Thoracic aorta (tissue), 2 donors: Measurements from ENCODE around the gene ARID3C. TPM values are rescaled to one million over a fixed set of nuclear protein-coding genes. Genes with fewer than 3 reads are reported as not detected.

Experiments
- ATAC-seq: fragments of 150-250 bp; one replicate; pipeline ENCODE4 v1.8.0; 2017; ENCODE audit warnings: low read depth; ENCODE audit not compliant: insufficient number of reproducible peaks, low FRiP score
- DNase-seq: peaks from one replicate; pipeline ENCODE4 v3.0.0-alpha.2; 2020; ENCODE audit warnings: low spot score
- H3K27ac ChIP-seq, 2 donors: fragments of 200-600 bp; sonication (generic); 1 replicate in 1 of 2; 2 replicates in 1 of 2; pipeline ENCODE4 v1.5.1; 2016; ENCODE audit warnings: mild to moderate bottlenecking in 2 of 2, moderate library complexity in 2 of 2
- H3K27me3 ChIP-seq: fragments of 200-600 bp; sonication (generic); replicated peaks from 2 replicates; pipeline ENCODE4 v1.6.0; 2016; ENCODE audit warnings: mild to moderate bottlenecking; ENCODE audit not compliant: insufficient read depth
- H3K36me3 ChIP-seq: fragments of 200-600 bp; sonication (generic); one replicate; pipeline ENCODE4 v1.5.1; 2016
- H3K4me1 ChIP-seq, 2 donors: fragments of 200-600 bp; sonication (generic); 1 replicate in 1 of 2; 2 replicates in 1 of 2; pipeline versions ENCODE4 v1.5.1 to v1.6.0; 2016; ENCODE audit warnings: low read depth in 2 of 2, mild to moderate bottlenecking in 1 of 2; ENCODE audit not compliant: control insufficient read depth in 1 of 2
- H3K4me3 ChIP-seq: fragments of 200-600 bp; sonication (generic); 2 replicates; pipeline ENCODE4 v1.5.1; 2016; ENCODE audit warnings: mild to moderate bottlenecking
- H3K9me3 ChIP-seq: fragments of 200-600 bp; sonication (generic); 2 replicates; pipeline ENCODE4 v1.5.1; 2016
- total RNA-seq, 2 donors: library from RNA; depleted of rRNA; stranded (reverse); fragments of >200 nt; gene quantifications; one replicate each; pipeline versions ENCODE4 v1.1.0 to v1.2.3, GENCODE V29; 2016
- TF ChIP-seq, protein P1 (sequence below): fragments of 200-600 bp; sonication (generic); IDR thresholded peaks from one replicate; pipeline ENCODE4 v1.5.1; 2019; ENCODE audit warnings: antibody characterized with exemption

ARID3C gene
- total RNA-seq, 2 donors from 2014 or later: not detected

DNA sequence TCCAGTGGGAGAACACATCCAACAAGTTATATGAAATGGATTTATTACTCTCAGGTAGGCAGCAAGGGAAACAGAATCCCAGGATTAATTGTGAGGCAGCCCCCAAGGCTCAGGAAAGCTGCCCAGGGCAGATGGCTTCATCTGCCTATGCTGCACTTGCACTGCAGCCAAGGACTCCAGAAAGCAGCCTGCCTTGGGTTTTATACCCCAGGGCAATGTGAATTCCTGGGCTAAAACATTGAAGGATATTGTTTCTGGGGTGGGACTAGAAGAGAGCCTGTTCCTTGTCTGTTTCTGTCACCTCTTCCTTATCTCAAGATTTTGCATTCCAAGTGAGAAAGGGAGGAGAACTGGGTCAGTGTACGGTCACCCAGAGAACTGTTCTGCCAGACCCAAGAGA, 42.4 kb upstream of the ARID3C start:
- ATAC-seq (no peak), DNase-seq (no peak)
- no peaks in the 10 kb centered on the region for H3K27me3 ChIP-seq
- TF ChIP-seq, protein P1, sequence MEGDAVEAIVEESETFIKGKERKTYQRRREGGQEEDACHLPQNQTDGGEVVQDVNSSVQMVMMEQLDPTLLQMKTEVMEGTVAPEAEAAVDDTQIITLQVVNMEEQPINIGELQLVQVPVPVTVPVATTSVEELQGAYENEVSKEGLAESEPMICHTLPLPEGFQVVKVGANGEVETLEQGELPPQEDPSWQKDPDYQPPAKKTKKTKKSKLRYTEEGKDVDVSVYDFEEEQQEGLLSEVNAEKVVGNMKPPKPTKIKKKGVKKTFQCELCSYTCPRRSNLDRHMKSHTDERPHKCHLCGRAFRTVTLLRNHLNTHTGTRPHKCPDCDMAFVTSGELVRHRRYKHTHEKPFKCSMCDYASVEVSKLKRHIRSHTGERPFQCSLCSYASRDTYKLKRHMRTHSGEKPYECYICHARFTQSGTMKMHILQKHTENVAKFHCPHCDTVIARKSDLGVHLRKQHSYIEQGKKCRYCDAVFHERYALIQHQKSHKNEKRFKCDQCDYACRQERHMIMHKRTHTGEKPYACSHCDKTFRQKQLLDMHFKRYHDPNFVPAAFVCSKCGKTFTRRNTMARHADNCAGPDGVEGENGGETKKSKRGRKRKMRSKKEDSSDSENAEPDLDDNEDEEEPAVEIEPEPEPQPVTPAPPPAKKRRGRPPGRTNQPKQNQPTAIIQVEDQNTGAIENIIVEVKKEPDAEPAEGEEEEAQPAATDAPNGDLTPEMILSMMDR: no peak
- peaks cover 7 to 12% of the 10 kb centered on the region in 2 donors for H3K4me1 ChIP-seq
- H3K9me3 ChIP-seq: no peaks in the 10 kb centered on the region
- no peak overlapping the region for H3K4me3 ChIP-seq
- H3K36me3 ChIP-seq: no peaks in the 10 kb centered on the region
- H3K27ac ChIP-seq: no peak overlapping the region

DNA sequence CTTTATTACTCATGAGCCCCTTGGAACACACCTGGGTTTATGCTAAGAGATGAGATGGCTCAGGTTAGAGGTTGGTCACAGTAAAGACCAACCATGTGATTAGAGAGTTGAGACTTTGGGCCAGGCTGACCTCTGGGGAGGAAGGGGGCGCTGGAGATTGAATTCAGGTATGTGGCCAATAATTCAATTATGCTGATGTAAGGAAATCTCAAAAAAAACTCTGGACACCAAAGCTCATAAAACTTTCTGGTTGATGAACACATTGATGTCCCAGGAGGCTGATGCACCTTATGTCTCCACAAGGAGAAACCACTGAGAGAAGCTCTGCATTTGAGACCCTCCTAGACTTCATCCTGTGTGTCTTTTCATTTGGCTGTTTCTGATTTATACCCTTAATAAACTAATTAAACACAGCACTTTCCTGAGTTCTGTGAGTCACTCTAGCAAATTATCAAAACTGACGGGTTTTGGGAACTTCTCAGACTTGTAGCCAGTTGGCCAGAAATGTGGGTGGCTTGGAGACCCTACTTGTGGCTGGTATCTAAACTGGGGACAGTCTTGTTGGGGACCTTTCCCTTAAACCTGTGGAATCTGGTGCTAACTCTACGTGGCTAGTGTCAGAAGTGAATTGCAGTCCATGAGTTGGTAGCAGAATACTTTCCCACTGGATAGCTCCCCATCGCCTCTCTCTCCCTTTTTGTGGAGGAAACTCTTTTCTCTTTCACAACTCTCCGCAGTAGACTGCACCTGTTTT, 41.1 kb upstream of the ARID3C start:
- Histone ChIP-seq H3K4me3 (no peak overlapping the region), H3K27ac (no peak overlapping the region), H3K4me1 (peaks cover 7 to 14% of the 10 kb centered on the region in 2 donors), H3K27me3 (no peaks in the 10 kb centered on the region), H3K9me3 (no peaks in the 10 kb centered on the region), H3K36me3 (no peaks in the 10 kb centered on the region)
- TF ChIP-seq, protein P1: no peak
- ATAC-seq (no peak), DNase-seq (no peak)

DNA sequence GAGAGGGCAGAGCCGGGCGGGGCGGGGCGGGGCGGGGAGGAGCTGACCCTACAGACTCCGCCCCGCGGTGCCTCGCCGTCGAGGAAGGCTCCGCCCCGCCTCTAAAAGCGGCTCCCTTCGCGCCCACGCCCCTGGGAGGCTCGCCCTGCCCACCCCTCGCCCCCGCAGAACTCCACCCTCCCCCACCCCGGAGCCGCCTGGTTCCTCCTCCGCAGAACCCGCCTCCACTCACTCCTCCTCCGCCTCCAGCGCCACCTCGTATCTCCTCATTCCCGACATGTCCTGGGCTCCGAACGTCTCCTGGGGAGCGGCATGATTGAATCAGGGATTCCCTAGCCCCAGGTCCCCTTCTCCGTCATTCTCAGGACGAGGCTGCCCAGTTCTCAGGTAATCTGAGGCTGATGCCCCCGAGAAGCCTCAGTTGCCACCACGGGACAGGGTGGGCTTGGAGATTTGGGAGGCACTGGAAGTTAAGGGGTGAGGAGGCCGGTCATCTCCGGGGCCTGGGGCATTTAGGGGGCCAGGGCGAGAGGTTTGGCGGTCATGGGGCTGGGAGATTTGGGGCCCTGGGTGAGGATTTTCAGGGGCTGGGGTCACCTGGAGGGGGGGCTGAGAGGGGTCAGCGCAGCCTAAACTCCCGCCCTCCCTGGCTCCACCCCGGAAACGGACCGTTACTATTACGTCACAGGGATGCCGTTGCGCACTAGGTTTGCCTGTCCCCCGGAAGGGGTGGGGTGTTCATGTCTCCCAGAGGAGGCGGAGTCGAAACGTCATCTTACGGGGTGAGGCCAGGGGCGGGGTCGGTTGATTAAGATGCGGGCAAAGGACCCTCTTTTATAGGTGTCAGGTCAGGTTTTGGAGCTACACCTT, 36.8 kb upstream of the ARID3C start:
- DNase-seq (peak; percentile 90), ATAC-seq (peak; percentile 72)
- Histone ChIP-seq H3K4me1 (peaks cover 7 to 31% of the 10 kb centered on the region in 2 donors), H3K36me3 (peaks cover 16% of the 10 kb centered on the region), H3K9me3 (no peaks in the 10 kb centered on the region), H3K4me3 (peak overlapping the region; percentile 100), H3K27ac (peak overlapping the region; percentile 100), H3K27me3 (no peaks in the 10 kb centered on the region)
- TF ChIP-seq, protein P1: no peak

DNA sequence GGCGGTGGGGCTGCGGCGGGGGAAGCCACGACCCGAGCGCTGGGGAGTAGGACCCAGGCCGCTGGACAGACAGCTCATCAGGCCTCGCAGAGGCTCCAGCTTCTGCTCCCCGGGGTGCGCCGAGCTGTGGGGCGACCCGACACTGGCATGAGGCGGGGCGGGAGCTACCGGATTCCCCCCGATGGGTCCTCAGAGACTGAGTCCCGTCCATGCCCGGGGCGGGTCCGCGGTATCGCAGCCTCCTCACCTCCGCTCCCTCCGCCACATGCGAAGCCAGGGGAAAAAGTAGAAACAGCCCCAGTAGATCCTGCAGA, 36.2 kb upstream of the ARID3C start:
- ATAC-seq (no peak), DNase-seq (no peak)
- H3K27me3 ChIP-seq: no peaks in the 10 kb centered on the region
- peaks cover 21% of the 10 kb centered on the region for H3K36me3 ChIP-seq
- H3K27ac ChIP-seq: peak overlapping the region; percentile 86 to 100
- peaks cover 7 to 31% of the 10 kb centered on the region in 2 donors for H3K4me1 ChIP-seq
- TF ChIP-seq, protein P1: no peak
- peak overlapping the region; percentile 100 for H3K4me3 ChIP-seq
- H3K9me3 ChIP-seq: no peaks in the 10 kb centered on the region
